Measurements from ENCODE around the gene ACTN3.

Gene ACTN3

DNA sequence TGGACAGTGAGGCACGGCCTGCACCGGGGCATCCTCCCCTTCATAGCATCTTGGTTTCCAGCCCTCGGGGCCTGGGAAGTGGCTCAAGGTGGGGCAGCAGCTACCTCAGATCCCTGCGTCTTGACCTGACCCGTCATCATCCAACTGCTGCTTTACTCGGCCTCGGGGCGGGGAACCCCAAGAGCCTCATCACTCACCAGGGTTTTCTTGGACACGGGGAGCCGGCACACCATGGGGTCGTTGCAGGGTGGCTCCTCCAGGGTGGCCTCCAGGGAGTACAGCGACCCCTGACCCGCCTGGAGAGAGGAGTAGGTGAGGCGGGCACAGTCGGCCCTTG is 21.1 kb downstream of the ACTN3 start:
- no peak overlapping the region for H3K4me3 ChIP-seq (ENCODE audit: low read depth in 1 of 2, low read length in 2 of 2)
- H3K79me2 ChIP-seq (ENCODE audit: insufficient read depth, low read length): no peaks in the 10 kb centered on the region
- H2AFZ ChIP-seq (ENCODE audit: low read depth, low read length): no peak overlapping the region
- H3K36me3 ChIP-seq (ENCODE audit: insufficient read depth, low read length): no peaks in the 10 kb centered on the region
- no peaks in the 10 kb centered on the region for H3K27me3 ChIP-seq (ENCODE audit: insufficient read depth, low read length, poor library complexity)
- no peak for TF ChIP-seq EZH2 (IDR thresholded peaks at IDR 0.05; ENCODE audit: borderline replicate concordance, low read depth, low read length, severe bottlenecking)
- TF ChIP-seq, protein P1, sequence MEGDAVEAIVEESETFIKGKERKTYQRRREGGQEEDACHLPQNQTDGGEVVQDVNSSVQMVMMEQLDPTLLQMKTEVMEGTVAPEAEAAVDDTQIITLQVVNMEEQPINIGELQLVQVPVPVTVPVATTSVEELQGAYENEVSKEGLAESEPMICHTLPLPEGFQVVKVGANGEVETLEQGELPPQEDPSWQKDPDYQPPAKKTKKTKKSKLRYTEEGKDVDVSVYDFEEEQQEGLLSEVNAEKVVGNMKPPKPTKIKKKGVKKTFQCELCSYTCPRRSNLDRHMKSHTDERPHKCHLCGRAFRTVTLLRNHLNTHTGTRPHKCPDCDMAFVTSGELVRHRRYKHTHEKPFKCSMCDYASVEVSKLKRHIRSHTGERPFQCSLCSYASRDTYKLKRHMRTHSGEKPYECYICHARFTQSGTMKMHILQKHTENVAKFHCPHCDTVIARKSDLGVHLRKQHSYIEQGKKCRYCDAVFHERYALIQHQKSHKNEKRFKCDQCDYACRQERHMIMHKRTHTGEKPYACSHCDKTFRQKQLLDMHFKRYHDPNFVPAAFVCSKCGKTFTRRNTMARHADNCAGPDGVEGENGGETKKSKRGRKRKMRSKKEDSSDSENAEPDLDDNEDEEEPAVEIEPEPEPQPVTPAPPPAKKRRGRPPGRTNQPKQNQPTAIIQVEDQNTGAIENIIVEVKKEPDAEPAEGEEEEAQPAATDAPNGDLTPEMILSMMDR (IDR thresholded peaks at IDR 0.05; ENCODE audit: borderline replicate concordance, extremely low read depth, low read length, poor library complexity, severe bottlenecking): no peak
- no peak overlapping the region for H3K9ac ChIP-seq (ENCODE audit: low read depth, low read length)
- H4K20me1 ChIP-seq (ENCODE audit: insufficient read depth, low read length): no peaks in the 10 kb centered on the region
- no peak overlapping the region for H3K4me2 ChIP-seq (ENCODE audit: insufficient read depth, low read length)
- DNase-seq (no peak), ATAC-seq (ENCODE audit: insufficient read depth, low read depth) (no peak)
- no peak overlapping the region for H3K27ac ChIP-seq (ENCODE audit: low read length)
- H3K4me1 ChIP-seq (ENCODE audit: insufficient read depth, low read length): no peaks in the 10 kb centered on the region
- H3K9me3 ChIP-seq (ENCODE audit: insufficient read depth, low read length, severe bottlenecking): no peaks in the 10 kb centered on the region

- ATAC-seq (ENCODE audit: insufficient read depth, low read depth): no peak
- DNase-seq: no peak
- H3K9me3 ChIP-seq (ENCODE audit: insufficient read depth, low read length, severe bottlenecking): no peaks in the 10 kb centered on the region
- no peaks in the 10 kb centered on the region for H3K4me1 ChIP-seq (ENCODE audit: insufficient read depth, low read length)
- no peaks in the 10 kb centered on the region for H4K20me1 ChIP-seq (ENCODE audit: insufficient read depth, low read length)
- no peaks in the 10 kb centered on the region for H3K36me3 ChIP-seq (ENCODE audit: insufficient read depth, low read length)
- H3K9ac ChIP-seq (ENCODE audit: low read depth, low read length): no peak within 1 kb of the TSS
- H3K4me3 ChIP-seq (ENCODE audit: low read depth in 1 of 2, low read length in 2 of 2): no peak within 1 kb of the TSS
- no peak for TF ChIP-seq EZH2 (IDR thresholded peaks at IDR 0.05; ENCODE audit: borderline replicate concordance, low read depth, low read length, severe bottlenecking)
- TF ChIP-seq, protein P1 (IDR thresholded peaks at IDR 0.05; ENCODE audit: borderline replicate concordance, extremely low read depth, low read length, poor library complexity, severe bottlenecking): no peak
- H3K79me2 ChIP-seq (ENCODE audit: insufficient read depth, low read length): no peaks in the 10 kb centered on the region
- H3K27ac ChIP-seq (ENCODE audit: low read length): no peak within 1 kb of the TSS
- no peak within 1 kb of the TSS for H3K4me2 ChIP-seq (ENCODE audit: insufficient read depth, low read length)
- H2AFZ ChIP-seq (ENCODE audit: low read depth, low read length): no peak within 1 kb of the TSS
- no peaks in the 10 kb centered on the region for H3K27me3 ChIP-seq (ENCODE audit: insufficient read depth, low read length, poor library complexity)
Measured at GRCh38 chr11:66568124-66568916, 21.6 kb downstream of the ACTN3 start, which contains the start of gene CTSF. Gene CTSF (minus strand): TSS chr11:66568606. CDS start chr11:66568486, 120 bp downstream.

DNA sequence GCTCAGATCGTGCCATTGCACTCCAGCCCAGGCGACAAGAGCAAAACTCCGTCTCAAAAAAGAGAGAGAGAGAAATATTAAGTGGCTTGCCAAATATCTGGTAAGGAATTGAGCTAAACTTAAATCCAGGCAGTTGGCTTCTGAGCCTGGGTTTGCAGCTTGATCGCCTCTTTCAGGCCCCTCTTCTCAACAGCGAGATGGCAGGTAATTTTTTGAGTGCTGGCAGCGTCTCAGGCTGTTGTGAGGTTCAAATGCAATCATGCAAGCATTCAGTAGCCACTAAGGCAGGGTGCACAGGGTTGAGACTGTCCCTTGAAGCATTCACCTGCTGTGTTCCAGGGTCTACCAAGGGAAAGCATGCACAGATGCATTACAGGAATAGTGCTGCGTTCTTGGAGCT is 22.4 kb downstream of the ACTN3 start:
- H3K4me1 ChIP-seq (ENCODE audit: insufficient read depth, low read length): no peaks in the 10 kb centered on the region
- no peaks in the 10 kb centered on the region for H4K20me1 ChIP-seq (ENCODE audit: insufficient read depth, low read length)
- no peak overlapping the region for H3K27ac ChIP-seq (ENCODE audit: low read length)
- no peaks in the 10 kb centered on the region for H3K36me3 ChIP-seq (ENCODE audit: insufficient read depth, low read length)
- no peaks in the 10 kb centered on the region for H3K9me3 ChIP-seq (ENCODE audit: insufficient read depth, low read length, severe bottlenecking)
- H3K9ac ChIP-seq (ENCODE audit: low read depth, low read length): no peak overlapping the region
- no peak overlapping the region for H3K4me2 ChIP-seq (ENCODE audit: insufficient read depth, low read length)
- TF ChIP-seq EZH2 (IDR thresholded peaks at IDR 0.05; ENCODE audit: borderline replicate concordance, low read depth, low read length, severe bottlenecking): no peak
- TF ChIP-seq, protein P1 (IDR thresholded peaks at IDR 0.05; ENCODE audit: borderline replicate concordance, extremely low read depth, low read length, poor library complexity, severe bottlenecking): no peak
- H2AFZ ChIP-seq (ENCODE audit: low read depth, low read length): no peak overlapping the region
- ATAC-seq (ENCODE audit: insufficient read depth, low read depth) (no peak), DNase-seq (no peak)
- H3K4me3 ChIP-seq (ENCODE audit: low read depth in 1 of 2, low read length in 2 of 2): no peak overlapping the region
- no peaks in the 10 kb centered on the region for H3K79me2 ChIP-seq (ENCODE audit: insufficient read depth, low read length)
- H3K27me3 ChIP-seq (ENCODE audit: insufficient read depth, low read length, poor library complexity): no peaks in the 10 kb centered on the region
